Measurements from ENCODE around the gene GRWD1. TPM values are rescaled to one million over a fixed set of nuclear protein-coding genes. Genes with fewer than 3 reads are reported as not detected.

GRWD1 gene
- total RNA-seq, 8 experiments from 2014 or later, result 10.6 to 46.5 (median 21.8) TPM

DNA sequence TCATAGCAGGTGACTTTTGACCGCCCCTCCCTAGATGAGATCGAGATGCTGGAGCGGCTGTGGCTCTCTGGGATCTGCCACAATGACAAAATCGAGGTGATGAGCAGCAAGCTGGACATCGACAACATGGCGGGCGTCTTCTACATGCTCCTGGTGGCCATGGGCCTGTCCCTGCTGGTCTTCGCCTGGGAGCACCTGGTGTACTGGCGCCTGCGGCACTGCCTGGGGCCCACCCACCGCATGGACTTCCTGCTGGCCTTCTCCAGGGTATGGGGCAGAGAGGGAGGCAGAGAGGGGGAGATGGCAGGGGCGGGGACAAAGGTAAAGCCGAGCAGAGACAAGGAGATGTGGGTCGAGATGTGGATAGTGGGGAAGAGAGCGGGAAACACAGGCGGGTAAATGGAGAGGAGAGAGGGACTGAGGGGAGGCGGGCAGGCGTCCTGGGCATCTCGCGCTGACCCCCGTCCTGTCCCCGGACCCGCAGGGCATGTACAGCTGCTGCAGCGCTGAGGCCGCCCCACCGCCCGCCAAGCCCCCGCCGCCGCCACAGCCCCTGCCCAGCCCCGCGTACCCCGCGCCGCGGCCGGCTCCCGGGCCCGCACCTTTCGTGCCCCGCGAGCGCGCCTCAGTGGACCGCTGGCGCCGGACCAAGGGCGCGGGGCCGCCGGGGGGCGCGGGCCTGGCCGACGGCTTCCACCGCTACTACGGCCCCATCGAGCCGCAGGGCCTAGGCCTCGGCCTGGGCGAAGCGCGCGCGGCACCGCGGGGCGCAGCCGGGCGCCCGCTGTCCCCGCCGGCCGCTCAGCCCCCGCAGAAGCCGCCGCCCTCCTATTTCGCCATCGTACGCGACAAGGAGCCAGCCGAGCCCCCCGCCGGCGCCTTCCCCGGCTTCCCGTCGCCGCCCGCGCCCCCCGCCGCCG is 3.4 kb upstream of the GRWD1 start:
- no peak overlapping the region for H3K4me3 ChIP-seq
- WGBS, 10 experiments, result 80 to 100% (median 100%) methylated on average over 1 to 2 of the region's 94 CpGs; no CpG with 5 or more reads in 7 of the 10 experiments
- no peak for ATAC-seq (replicated peaks in 6 of 8)
- peaks cover 13 to 16% of the 10 kb centered on the region in 2 donors for H3K4me1 ChIP-seq (replicated peaks in 1 of 2)
- H3K27ac ChIP-seq, result no peak overlapping the region
- in situ Hi-C loops (cut with MboI; ENCODE audit: low pct_unique_long_range_greater_than_20kb in 2 of 9, low sequenced_read_pairs in 9 of 9, unreplicated experiment in 9 of 9), result no loop called here

DNA sequence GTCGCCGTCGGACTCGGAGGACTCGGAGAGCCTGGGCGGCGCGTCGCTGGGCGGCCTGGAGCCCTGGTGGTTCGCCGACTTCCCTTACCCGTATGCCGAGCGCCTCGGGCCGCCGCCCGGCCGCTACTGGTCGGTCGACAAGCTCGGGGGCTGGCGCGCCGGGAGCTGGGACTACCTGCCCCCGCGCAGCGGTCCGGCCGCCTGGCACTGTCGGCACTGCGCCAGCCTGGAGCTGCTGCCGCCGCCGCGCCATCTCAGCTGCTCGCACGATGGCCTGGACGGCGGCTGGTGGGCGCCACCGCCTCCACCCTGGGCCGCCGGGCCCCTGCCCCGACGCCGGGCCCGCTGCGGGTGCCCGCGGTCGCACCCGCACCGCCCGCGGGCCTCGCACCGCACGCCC is 2.5 kb upstream of the GRWD1 start:
- Histone ChIP-seq H3K27ac (no peak overlapping the region), H3K4me3 (no peak overlapping the region), H3K4me1 (replicated peaks in 1 of 2) (peaks cover 13 to 16% of the 10 kb centered on the region in 2 donors)
- WGBS, 10 experiments, result 15% methylated on average over 9 of the region's 60 CpGs; no CpG with 5 or more reads in 9 of the 10 experiments
- in situ Hi-C loops (cut with MboI; ENCODE audit: low pct_unique_long_range_greater_than_20kb in 2 of 9, low sequenced_read_pairs in 9 of 9, unreplicated experiment in 9 of 9), result no loop called here
- no peak for ATAC-seq (replicated peaks in 6 of 8)

DNA sequence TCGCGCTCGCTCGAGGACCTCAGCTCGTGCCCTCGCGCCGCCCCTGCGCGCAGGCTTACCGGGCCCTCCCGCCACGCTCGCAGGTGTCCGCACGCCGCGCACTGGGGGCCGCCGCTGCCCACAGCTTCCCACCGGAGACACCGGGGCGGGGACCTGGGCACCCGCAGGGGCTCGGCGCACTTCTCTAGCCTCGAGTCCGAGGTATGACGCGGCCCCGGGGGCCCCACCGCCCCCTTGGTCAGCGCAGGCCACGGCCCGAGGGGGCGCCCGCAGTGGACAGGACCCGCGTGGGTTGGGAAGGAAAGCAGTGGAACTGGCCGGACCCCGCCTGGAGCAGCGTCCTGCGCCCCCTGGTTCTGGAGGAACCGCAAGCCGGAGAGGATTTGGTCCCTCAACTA is 2.1 kb upstream of the GRWD1 start:
- peaks cover 13 to 16% of the 10 kb centered on the region in 2 donors for H3K4me1 ChIP-seq (replicated peaks in 1 of 2)
- peak overlapping the region in 1 of 5 donors; percentile 86 for H3K4me3 ChIP-seq

DNA sequence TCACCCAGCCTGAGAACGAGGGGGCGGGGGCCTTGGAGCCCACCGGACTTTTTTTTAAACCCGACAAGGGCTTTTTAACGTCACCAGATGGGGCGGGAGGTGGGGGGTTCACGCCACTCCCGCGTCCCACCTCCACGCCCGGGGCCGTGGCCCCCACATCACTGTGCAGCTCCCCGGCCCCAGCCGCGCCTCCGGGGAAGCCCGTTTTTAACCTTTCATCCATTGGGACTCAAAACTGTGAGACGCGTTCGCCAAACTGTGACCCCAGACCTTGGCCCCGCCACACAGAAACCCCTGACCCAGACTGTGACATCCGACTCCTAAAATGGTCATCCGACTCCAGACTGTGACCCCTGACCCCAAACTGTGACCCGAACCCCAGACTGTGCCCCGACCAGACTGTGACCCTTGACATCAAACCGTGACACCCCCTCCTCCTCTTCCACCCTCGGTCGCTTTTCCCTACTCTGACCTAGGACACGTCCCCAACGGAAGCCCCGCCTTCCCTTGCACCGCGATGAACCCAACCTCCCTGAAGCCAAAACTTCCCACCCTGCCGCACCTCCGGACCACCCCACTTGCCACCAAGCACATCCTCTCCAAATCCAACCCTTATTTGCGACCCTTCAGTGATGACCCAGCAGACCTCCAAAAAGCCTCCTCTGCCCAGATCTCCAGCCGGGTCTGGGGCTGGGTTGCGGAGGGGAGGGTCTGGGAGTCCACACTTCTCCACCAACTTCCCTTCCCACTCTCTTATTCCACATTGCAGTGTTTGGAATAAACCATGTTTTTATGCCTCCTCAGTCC is 1.5 kb upstream of the GRWD1 start:
- ATAC-seq (replicated peaks in 6 of 8), result no peak
- H3K4me1 ChIP-seq (replicated peaks in 1 of 2), result peaks cover 13 to 16% of the 10 kb centered on the region in 2 donors
- WGBS, 10 experiments, result 7 to 88% (median 26%) methylated on average over 1 to 13 of the region's 38 CpGs; no CpG with 5 or more reads in 4 of the 10 experiments
- H3K4me3 ChIP-seq, result peak overlapping the region; percentile 73 to 95 (median 79)
- in situ Hi-C loops (cut with MboI; ENCODE audit: low pct_unique_long_range_greater_than_20kb in 2 of 9, low sequenced_read_pairs in 9 of 9, unreplicated experiment in 9 of 9), result no loop called here
- peak overlapping the region; percentile 87 to 92 for H3K27ac ChIP-seq

More for the DNA sequence above, 2.1 kb upstream of the GRWD1 start:
- no peak for ATAC-seq (replicated peaks in 6 of 8)
- no peak overlapping the region for H3K27ac ChIP-seq
- in situ Hi-C loops (cut with MboI; ENCODE audit: low pct_unique_long_range_greater_than_20kb in 2 of 9, low sequenced_read_pairs in 9 of 9, unreplicated experiment in 9 of 9), result no loop called here
- 10 to 47% methylated on average over 3 to 6 of the region's 45 CpGs; no CpG with 5 or more reads in 8 of the 10 experiments for WGBS, 10 experiments

DNA sequence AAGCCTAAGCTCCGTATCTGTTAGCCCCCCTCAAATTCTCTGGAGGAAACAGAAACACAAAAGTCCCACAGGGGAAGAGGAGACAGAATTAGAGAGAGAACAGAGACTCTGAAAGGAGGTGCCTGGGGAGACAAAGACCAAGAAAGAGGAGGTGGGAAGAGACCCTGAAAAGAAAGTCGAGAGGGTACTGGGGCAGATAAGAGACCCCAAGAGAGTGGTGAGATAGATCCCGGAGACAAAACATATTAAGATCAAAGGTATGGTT is 915 bp upstream of the GRWD1 start:
- WGBS, 10 experiments, result 0 to 83% (median 20%) methylated on average over 1 to 3 of the region's 3 CpGs; no CpG with 5 or more reads in 1 of the 10 experiments
- H3K4me3 ChIP-seq, result peak overlapping the region; percentile 73 to 95 (median 79)
- in situ Hi-C loops (cut with MboI; ENCODE audit: low pct_unique_long_range_greater_than_20kb in 2 of 9, low sequenced_read_pairs in 9 of 9, unreplicated experiment in 9 of 9), result no loop called here
- no peak for ATAC-seq (replicated peaks in 6 of 8)
- H3K4me1 ChIP-seq (replicated peaks in 1 of 2), result peaks cover 13 to 16% of the 10 kb centered on the region in 2 donors
- H3K27ac ChIP-seq, result peak overlapping the region; percentile 87 to 92

DNA sequence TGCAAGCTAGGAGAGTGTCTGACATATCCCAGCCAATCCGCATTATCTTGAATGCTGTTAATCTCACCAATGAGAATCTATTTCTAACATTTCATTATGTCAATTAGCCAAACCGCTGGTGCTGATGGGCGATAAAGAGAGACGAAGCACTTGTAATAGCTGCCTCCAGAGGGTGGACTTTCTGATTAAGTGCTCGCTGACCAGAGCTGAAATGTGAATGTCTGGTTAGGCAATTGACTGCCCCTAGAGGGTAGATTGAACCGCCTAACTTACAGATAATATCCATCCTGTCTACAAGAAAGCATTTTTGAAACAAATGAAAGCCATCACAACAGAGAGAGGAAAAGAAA is 552 bp upstream of the GRWD1 start:
- peaks cover 13 to 16% of the 10 kb centered on the region in 2 donors for H3K4me1 ChIP-seq (replicated peaks in 1 of 2)
- WGBS, 10 experiments, result 0 to 17% (median 3%) methylated on average over 1 to 5 of the region's 6 CpGs; no CpG with 5 or more reads in 2 of the 10 experiments
- ATAC-seq (replicated peaks in 6 of 8), result peak; percentile 67 to 78 (median 73)
- peak overlapping the region; percentile 73 to 95 (median 79) for H3K4me3 ChIP-seq
- H3K27ac ChIP-seq, result peak overlapping the region; percentile 87 to 92
- in situ Hi-C loops (cut with MboI; ENCODE audit: low pct_unique_long_range_greater_than_20kb in 2 of 9, low sequenced_read_pairs in 9 of 9, unreplicated experiment in 9 of 9), result no loop called here

DNA sequence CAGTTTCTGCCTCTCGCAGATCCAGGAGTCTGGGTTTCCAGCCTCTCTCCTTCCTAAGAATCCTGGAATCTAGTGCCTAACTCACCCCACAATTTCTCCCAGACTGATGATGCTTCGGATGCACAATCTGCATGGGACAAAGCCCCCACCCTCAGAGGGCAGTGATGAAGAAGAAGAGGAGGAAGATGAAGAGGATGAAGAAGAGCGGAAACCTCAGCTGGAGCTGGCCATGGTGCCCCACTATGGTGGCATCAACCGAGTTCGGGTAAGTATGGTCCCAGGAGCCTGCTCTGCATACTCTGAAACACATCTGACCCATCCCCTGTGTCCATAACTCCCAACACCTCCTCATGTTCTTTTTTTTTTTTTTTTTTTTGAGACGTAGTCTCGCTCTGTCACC is 796 bp downstream of the GRWD1 start:
- Histone ChIP-seq H3K4me1 (replicated peaks in 1 of 2) (peaks cover 16 to 17% of the 10 kb centered on the region in 2 donors), H3K4me3 (peak overlapping the region; percentile 73 to 95 (median 79)), H3K27ac (peak overlapping the region in 1 of 2 donors; percentile 92)
- in situ Hi-C loops (cut with MboI; ENCODE audit: low pct_unique_long_range_greater_than_20kb in 2 of 9, low sequenced_read_pairs in 9 of 9, unreplicated experiment in 9 of 9), result no loop called here
- ATAC-seq (replicated peaks in 6 of 8), result no peak
- 0 to 95% (median 70%) methylated on average over 1 to 6 of the region's 7 CpGs; no CpG with 5 or more reads in 3 of the 10 experiments for WGBS, 10 experiments

DNA sequence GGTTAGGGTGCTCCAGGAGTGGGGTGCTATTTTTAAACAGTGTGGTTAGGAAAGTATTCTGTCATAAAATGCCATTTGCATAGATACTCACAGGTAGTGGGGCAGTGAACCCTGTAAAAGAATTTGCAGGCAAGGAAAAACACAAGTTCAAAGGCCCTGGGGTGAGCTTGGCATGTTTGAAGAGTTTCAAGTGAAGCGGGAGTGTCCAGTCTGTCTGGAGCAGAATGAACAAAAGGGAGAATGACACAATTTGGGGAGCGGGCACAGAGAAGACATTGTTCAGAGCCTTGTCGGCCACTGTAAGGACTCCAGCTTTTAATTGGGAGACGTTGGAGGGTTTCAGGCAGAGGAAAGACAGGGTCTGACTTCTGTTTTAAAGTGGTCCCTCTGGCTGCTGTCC is 2.8 kb downstream of the GRWD1 start:
- ATAC-seq (replicated peaks in 6 of 8), result no peak
- Histone ChIP-seq H3K4me1 (replicated peaks in 1 of 2) (peaks cover 16 to 17% of the 10 kb centered on the region in 2 donors), H3K27ac (no peak overlapping the region), H3K4me3 (no peak overlapping the region)
- in situ Hi-C loops (cut with MboI; ENCODE audit: low pct_unique_long_range_greater_than_20kb in 2 of 9, low sequenced_read_pairs in 9 of 9, unreplicated experiment in 9 of 9), result no loop called here
- 80 to 100% (median 100%) methylated on average over 1 to 4 of the region's 4 CpGs; no CpG with 5 or more reads in 1 of the 10 experiments for WGBS, 10 experiments

DNA sequence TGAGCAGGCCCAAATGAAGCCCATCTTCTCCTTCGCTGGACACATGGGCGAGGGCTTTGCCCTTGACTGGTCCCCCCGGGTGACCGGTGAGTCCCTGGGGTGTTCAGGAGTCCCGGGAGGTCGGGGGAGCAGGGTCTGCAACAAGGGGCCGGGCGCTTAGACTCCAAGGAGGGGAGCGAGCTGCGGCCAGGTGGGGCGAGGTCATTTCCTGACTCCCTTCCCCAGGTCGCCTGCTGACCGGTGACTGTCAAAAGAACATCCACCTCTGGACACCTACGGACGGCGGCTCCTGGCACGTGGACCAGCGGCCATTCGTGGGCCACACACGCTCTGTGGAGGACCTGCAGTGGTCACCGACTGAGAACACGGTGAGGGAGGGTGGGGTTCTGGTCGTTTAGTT is 4.7 kb downstream of the GRWD1 start:
- in situ Hi-C loops (cut with MboI; ENCODE audit: low pct_unique_long_range_greater_than_20kb in 2 of 9, low sequenced_read_pairs in 9 of 9, unreplicated experiment in 9 of 9), result no loop called here

DNA sequence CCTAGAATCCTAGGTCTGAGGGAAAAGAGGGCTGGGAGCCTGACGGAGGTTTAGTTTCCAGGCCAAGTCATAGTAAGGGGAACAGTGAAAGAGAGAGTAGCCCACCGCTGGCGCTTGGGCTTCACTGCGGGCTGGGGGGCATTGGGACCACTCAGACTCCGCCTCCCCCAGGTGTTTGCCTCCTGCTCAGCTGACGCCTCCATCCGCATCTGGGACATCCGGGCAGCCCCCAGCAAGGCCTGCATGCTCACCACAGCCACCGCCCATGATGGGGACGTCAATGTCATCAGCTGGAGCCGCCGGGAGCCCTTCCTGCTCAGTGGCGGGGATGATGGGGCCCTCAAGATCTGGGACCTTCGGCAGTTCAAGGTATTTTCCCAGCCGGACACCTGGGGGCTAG is 5.1 kb downstream of the GRWD1 start:
- H3K4me3 ChIP-seq, result no peak overlapping the region
- no peak overlapping the region for H3K27ac ChIP-seq
- H3K4me1 ChIP-seq (replicated peaks in 1 of 2), result peaks cover 5 to 8% of the 10 kb centered on the region in 2 donors
- 80 to 100% (median 94%) methylated on average over 1 to 6 of the region's 15 CpGs; no CpG with 5 or more reads in 4 of the 10 experiments for WGBS, 10 experiments
- ATAC-seq (replicated peaks in 6 of 8), result no peak
- in situ Hi-C loops (cut with MboI; ENCODE audit: low pct_unique_long_range_greater_than_20kb in 2 of 9, low sequenced_read_pairs in 9 of 9, unreplicated experiment in 9 of 9), result no loop called here

More for the DNA sequence above, 4.7 kb downstream of the GRWD1 start:
- Histone ChIP-seq H3K4me3 (no peak overlapping the region), H3K27ac (no peak overlapping the region), H3K4me1 (replicated peaks in 1 of 2) (peaks cover 5 to 8% of the 10 kb centered on the region in 2 donors)
- no peak for ATAC-seq (replicated peaks in 6 of 8)
- 96 to 100% methylated on average over 1 to 4 of the region's 23 CpGs; no CpG with 5 or more reads in 8 of the 10 experiments for WGBS, 10 experiments

DNA sequence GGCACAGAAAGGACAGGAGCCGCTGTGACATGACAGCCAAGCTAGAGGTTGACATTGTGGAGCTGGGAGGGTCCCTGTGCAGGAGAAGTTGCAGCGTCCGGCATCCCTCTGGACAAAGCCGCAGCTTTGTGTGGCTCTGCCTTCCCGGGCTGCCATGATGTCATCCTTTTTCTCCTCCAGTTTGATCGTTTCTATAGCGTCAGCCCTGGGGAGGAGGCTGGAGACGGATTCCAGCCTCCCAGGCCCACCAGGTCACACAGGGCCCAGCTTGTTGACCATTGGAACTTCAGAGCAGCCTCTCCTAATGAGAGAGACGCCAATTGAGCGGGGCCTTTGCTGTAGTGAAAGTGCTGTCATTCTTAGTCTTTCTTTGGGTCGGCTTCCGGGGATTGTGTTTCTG is 5.8 kb downstream of the GRWD1 start:
- Histone ChIP-seq H3K4me3 (no peak overlapping the region), H3K27ac (peak overlapping the region in 1 of 2 donors; percentile 17), H3K4me1 (replicated peaks in 1 of 2) (peaks cover 3 to 6% of the 10 kb centered on the region in 2 donors)
- in situ Hi-C loops (cut with MboI; ENCODE audit: low pct_unique_long_range_greater_than_20kb in 2 of 9, low sequenced_read_pairs in 9 of 9, unreplicated experiment in 9 of 9), result no loop called here
- 36 to 100% (median 87%) methylated on average over 1 to 10 of the region's 12 CpGs; no CpG with 5 or more reads in 2 of the 10 experiments for WGBS, 10 experiments
- ATAC-seq (replicated peaks in 6 of 8), result peak in 5 of 8 experiments; percentile 43 to 79 (median 66)

DNA sequence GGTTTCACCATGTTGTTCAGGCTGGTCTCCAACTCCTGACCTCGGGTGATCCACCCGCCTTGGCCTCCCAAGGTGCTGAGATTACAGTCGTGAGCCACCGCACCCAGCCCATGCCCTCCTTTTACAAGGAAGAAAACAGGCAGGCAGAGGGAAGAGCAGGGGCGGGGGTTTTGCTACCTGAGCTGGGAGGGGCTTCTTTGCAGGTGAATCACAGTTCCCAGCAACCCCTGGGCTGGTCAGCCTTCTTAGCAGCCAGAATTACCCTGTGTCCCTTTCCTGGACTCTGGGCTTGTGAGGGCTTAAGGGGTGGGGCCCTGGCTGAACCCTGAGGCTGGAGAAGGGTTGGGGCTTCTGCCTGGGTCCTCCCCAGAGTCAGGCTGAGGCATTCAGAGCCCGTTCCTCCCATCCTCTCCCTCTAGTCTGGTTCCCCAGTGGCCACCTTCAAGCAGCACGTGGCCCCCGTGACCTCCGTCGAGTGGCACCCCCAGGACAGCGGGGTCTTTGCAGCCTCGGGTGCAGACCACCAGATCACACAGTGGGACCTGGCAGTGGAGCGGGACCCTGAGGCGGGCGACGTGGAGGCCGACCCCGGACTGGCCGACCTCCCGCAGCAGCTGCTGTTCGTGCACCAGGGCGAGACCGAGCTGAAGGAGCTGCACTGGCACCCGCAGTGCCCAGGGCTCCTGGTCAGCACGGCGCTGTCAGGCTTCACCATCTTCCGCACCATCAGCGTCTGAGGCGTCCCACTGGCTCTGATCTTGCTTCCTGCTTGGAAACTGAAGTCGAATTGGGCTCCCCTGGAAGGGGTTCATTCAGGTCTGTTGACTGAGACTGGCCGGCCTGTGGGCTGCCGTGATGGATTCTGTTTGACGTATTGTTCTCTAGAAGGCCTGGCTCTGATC is 6.8 kb downstream of the GRWD1 start:
- 81 to 98% (median 85%) methylated on average over 1 to 15 of the region's 33 CpGs; no CpG with 5 or more reads in 2 of the 10 experiments for WGBS, 10 experiments

More for the DNA sequence above, 6.8 kb downstream of the GRWD1 start:
- in situ Hi-C loops (cut with MboI; ENCODE audit: low pct_unique_long_range_greater_than_20kb in 2 of 9, low sequenced_read_pairs in 9 of 9, unreplicated experiment in 9 of 9), result no loop called here
- H3K4me1 ChIP-seq (replicated peaks in 1 of 2), result peaks cover 0 to 5% of the 10 kb centered on the region in 2 donors
- peak in 3 of 8 experiments; percentile 4 to 55 (median 42) for ATAC-seq (replicated peaks in 6 of 8)
- H3K4me3 ChIP-seq, result no peak overlapping the region
- H3K27ac ChIP-seq, result no peak overlapping the region

All from motor neuron (in vitro differentiated cells).